GM12865 (cell line): ENCODE results near the gene RFC5.

ENCODE experiments used
- DNase-seq: peaks from one replicate; pipeline ENCODE4 v3.0.0; 2010; ENCODE audit warnings: low read depth
- H3K4me3 ChIP-seq: 2 replicates; pipeline ENCODE4 v1.5.1; 2011; ENCODE audit warnings: mild to moderate bottlenecking, low read depth, low read length, control low read depth
- CTCF ChIP-seq: IDR thresholded peaks from 2 replicates; pipeline ENCODE4 v1.5.1; 2011; ENCODE audit warnings: low read length, control low read depth, low read depth, inconsistent platforms; ENCODE audit not compliant: insufficient read depth; ENCODE audit errors: missing control alignments

The RFC5 gene

DNA sequence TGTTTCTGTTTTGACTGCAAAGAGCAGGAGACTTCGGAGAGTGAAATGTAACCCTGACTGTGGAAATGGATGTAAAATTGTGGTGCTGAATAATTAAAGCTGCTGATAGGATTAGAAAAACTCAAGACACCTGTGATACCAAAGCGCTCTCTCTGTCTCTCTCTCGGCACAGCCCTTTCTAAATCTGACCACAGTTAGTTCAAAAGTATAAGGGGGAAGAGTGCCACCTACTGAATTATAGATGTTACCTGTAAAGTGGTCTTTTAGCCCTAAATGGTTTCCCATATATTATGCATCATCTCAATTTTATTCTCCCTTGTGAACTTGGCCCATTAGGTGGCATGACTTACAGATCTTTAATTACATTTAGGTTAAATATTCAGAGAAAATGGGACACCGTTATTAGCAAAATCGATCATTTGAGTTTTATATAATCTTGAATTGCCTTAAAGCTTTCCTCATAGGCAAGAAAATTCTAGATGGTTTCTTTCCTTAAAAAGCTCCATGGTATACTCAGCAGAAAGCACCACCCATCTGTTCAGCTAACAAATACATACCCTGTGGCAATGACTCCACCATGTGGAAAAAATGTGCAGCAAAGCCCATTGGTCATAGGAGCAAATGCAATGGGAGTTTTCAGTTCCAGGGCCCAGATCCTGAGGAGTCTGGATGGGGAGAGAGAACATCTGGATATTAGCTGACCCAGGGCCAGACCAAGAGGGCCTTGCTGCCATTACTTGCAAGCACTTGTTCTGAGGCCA, 18.1 kb downstream of the RFC5 start:
- no peak for DNase-seq
- TF ChIP-seq CTCF: no peak
- no peak overlapping the region for H3K4me3 ChIP-seq

- H3K4me3 ChIP-seq: no peak overlapping the region
- TF ChIP-seq CTCF: no peak
- DNase-seq: peak; percentile 84
Measured at GRCh38 chr12:118035190-118036041, 18.9 kb downstream of the RFC5 start.

- TF ChIP-seq CTCF: no peak
- no peak overlapping the region for H3K4me3 ChIP-seq
- DNase-seq: no peak
Measured at GRCh38 chr12:118036672-118037411, 20.3 kb downstream of the RFC5 start.

DNA sequence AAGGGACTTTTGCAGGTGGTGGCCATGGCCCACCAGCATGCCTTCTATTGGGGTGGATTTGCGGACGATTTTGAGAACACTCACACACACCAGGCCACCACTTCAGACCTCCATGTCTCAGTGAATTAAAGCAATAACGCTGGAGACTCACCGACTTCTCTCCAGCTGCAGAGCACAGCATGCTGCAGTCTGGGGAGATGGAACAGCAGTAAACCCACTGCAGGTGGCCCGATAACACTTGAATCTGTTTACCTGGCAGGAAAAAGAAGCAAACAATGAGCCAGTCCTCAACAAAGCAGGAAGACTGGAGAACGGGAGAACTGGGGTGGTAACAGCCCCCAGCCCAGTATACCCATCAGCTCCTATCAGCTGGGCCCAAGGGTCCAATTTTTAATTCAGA, 21.6 kb downstream of the RFC5 start:
- TF ChIP-seq CTCF: no peak
- no peak overlapping the region for H3K4me3 ChIP-seq
- no peak for DNase-seq

- TF ChIP-seq CTCF: no peak
- H3K4me3 ChIP-seq: no peak overlapping the region
- DNase-seq: peak; percentile 63
Measured at GRCh38 chr12:118042091-118042490, 25.6 kb downstream of the RFC5 start.

GRCh38 chr12:118044075-118044474, 27.6 kb downstream of the RFC5 start:
- DNase-seq: no peak
- no peak overlapping the region for H3K4me3 ChIP-seq
- no peak for TF ChIP-seq CTCF
